Fibroblast of pulmonary artery (primary cell): ENCODE results near the gene PDCD4.
A peak's percentile ranks its signal among the peaks of the same experiment; 100 is the strongest.
"Not testable (repeated sequence)": the region's sequence is repeated elsewhere in the genome, so short reads cannot be mapped to it uniquely, and the experiment has no call there.

ENCODE experiments used
- DNase-seq: peaks from one replicate; pipeline ENCODE4 v3.0.0-alpha.2; 2010; ENCODE audit warnings: low read depth
- H3K4me3 ChIP-seq: replicated peaks from 2 replicates; pipeline ENCODE4 v1.5.1; 2011; ENCODE audit warnings: low read depth, mild to moderate bottlenecking, control low read depth, low read length, moderate library complexity
- CTCF ChIP-seq: IDR thresholded peaks from 2 replicates; pipeline ENCODE4 v1.5.1; 2011; ENCODE audit warnings: mild to moderate bottlenecking, control low read depth, low read length, inconsistent platforms; ENCODE audit errors: missing control alignments

The PDCD4 gene

GRCh38 chr10:110910138-110910537, 38.4 kb downstream of the PDCD4 start:
- no peak overlapping the region for H3K4me3 ChIP-seq
- no peak for TF ChIP-seq CTCF
- no peak for DNase-seq

DNA sequence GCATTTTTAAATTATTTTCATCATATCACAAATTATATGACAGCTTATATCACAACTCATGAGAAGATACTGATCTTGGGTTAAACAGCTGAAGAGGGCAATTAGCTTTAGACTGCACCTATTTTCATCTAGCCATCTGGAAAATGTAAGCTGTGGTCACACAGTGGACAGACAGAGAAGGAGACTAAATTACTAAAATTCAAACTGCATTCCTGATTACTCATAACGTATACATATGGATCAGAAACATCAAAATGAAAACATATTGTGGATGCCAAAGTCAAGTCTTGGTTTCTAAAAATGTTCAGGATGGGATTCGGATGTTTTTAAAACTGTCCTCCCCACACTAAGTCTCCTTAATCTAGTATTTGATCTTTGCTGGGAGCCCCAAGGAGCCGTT, 40.6 kb downstream of the PDCD4 start:
- TF ChIP-seq CTCF = no peak
- peak; percentile 28 for DNase-seq
- H3K4me3 ChIP-seq = no peak overlapping the region

DNA sequence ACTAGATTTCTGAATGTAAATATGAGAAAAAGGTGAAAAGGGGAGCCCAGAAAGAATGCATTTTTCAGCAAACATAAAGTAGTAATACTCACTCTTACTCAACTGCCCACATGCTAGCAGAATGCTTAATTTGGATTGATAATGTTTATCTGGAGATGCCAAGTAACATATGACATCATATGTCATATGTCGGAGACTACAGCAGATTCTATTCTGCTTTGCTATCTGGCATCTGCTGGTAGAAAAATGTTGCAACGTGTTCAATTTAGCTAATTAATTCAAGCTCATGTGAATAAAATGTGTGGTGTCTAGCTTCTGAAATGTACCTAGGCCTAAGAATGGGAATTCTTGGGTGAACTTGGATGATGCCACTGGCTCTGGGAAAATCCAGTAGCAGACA, 42.7 kb downstream of the PDCD4 start:
- no peak for TF ChIP-seq CTCF
- no peak overlapping the region for H3K4me3 ChIP-seq
- no peak for DNase-seq

DNA sequence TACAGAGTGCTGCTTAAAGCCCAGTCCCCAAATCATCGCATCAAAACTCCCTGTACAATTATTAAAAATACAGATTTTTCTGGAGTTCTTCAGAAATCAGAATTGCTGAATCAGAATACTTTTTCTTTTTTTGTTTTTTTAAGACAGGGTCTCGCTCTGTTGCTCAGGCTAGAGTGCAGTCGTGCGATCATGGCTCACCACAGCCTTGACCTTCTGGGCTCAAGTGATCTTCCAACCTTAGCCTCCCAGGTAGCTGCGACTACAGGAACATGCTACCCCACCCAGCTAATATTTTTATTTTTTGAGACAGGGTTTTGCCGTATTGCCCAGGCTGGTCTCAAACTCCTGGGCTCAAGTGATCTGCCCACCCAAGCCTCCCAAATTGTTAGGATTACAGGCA, 43.3 kb downstream of the PDCD4 start:
- TF ChIP-seq CTCF = no peak
- no peak for DNase-seq
- H3K4me3 ChIP-seq = no peak overlapping the region

GRCh38 chr10:110915600-110915999, 43.9 kb downstream of the PDCD4 start:
- not testable (repeated sequence) for DNase-seq, H3K4me3 ChIP-seq

DNA sequence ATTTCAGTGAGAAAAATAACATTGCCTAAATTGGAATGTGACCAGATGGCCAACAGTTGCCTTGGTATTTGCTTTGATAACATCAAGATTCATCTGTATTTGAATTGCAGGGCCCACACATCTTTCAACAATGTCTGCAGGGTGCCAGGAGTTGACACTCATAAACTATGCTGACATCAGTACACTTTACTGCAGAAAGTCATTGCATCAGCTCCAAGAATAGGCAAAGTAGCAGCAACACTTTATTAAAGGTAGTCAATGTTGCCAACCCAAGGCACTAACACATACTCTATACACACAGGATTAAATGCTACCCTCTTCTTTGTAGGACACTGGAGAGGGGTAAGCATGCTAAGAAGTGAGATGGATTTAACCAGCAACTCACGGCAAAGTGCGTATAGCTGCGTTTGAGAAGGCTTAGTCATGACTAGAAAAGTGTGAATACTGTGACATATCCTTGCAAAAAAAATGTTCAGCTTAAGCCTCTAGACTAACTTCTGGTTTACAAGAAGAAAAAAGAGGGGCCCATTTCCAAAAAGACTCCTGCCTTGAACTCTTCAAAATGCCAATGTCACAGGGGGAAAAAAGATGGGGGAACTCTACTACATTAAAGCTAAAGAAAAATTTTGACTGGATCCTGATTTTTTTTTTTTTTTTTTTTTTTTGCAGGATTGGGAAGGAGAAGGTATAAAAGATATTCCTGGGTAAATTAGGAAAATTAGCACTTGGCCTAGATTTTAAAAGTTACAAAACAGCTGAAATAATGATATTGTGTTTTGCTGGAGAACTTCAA, 45.0 kb downstream of the PDCD4 start:
- no peak for TF ChIP-seq CTCF
- H3K4me3 ChIP-seq = no peak overlapping the region
- DNase-seq = peak; percentile 63

DNA sequence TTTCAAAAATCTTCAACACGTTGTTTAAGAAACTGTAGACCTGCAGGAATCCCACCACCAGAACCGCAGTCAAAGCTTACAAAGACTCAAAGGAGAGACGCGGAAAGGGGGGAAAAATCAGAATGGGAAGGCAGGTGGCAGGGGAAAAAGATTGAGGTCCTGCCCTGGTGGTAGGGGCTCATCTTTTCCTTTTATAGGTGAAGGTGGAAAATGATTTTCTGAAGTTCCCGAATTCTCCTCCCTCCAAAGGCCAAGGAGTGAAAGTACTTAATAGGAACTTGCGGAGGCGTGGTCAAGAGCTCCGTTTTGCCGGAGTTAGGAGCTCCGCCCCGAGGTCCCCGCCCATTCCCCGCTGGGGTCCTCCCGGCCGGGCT, 46.5 kb downstream of the PDCD4 start:
- H3K4me3 ChIP-seq = peak overlapping the region; percentile 92
- TF ChIP-seq CTCF = no peak
- DNase-seq = peak; percentile 97
